Ascending aorta (tissue), 2 donors: ENCODE results near the gene FRMD4A. TPM values are rescaled to one million over a fixed set of nuclear protein-coding genes. Genes with fewer than 3 reads are reported as not detected.

Experiments used
- DNase-seq, 2 donors: peaks; one replicate each; pipeline ENCODE4 v3.0.0-alpha.2; 2019; ENCODE audit warnings: low spot score in 2 of 2
- H3K27ac ChIP-seq, 2 donors: fragments of 200-600 bp; sonication (generic); one replicate each; pipeline ENCODE4 v1.5.1; 2016 to 2017; ENCODE audit warnings: mild to moderate bottlenecking in 1 of 2
- H3K27me3 ChIP-seq: fragments of 200-600 bp; sonication (generic); one replicate; pipeline ENCODE4 v1.5.1; 2017
- H3K36me3 ChIP-seq, 2 donors: fragments of 200-600 bp; sonication (generic); one replicate each; pipeline ENCODE4 v1.5.1; 2016
- H3K4me1 ChIP-seq, 2 donors: fragments of 200-600 bp; sonication (generic); one replicate each; pipeline ENCODE4 v1.5.1; 2016 to 2017; ENCODE audit warnings: mild to moderate bottlenecking in 1 of 2
- H3K4me3 ChIP-seq, 2 donors: fragments of 200-600 bp; sonication (generic); one replicate each; pipeline ENCODE4 v1.5.1; 2016 to 2017; ENCODE audit warnings: mild to moderate bottlenecking in 1 of 2
- H3K9me3 ChIP-seq, 2 donors: fragments of 200-600 bp; sonication (generic); one replicate each; pipeline ENCODE4 v1.5.1; 2016
- CTCF ChIP-seq, 3 experiments: fragments of 200-600 bp in 2 of 3; fragments of 450-650 bp in 1 of 3; sonication (generic) in 2 of 3; IDR thresholded peaks; one replicate each; pipeline ENCODE4 v1.5.1; 2016 to 2019; ENCODE audit warnings: antibody characterized with exemption in 3 of 3, mild to moderate bottlenecking in 1 of 3, moderate library complexity in 1 of 3
- intact Hi-C: fragments of 100-400 bp; cut with DNase I; formaldehyde crosslinking; loops from one replicate; pipeline ENCODE4 v1.15.1; 2023
- total RNA-seq: library from RNA; depleted of rRNA; stranded (reverse); fragments of >200 nt; gene quantifications from one replicate; pipeline ENCODE4 v1.1.0, GENCODE V29; 2016

FRMD4A gene
- total RNA-seq, 1 donor from 2014 or later = 108 TPM

GRCh38 chr10:14191871-14192270, 138.9 kb downstream of the FRMD4A start:
- TF ChIP-seq CTCF (IDR thresholded peaks at IDR 0.05) = no peak
- intact Hi-C loops = no loop called here
- no peaks in the 10 kb centered on the region for H3K27me3 ChIP-seq
- no peaks in the 10 kb centered on the region for H3K4me1 ChIP-seq
- H3K9me3 ChIP-seq = no peaks in the 10 kb centered on the region
- no peak for DNase-seq
- H3K36me3 ChIP-seq = no peaks in the 10 kb centered on the region
- no peak overlapping the region for H3K27ac ChIP-seq
- H3K4me3 ChIP-seq = no peak overlapping the region

- DNase-seq = no peak
- no peak for TF ChIP-seq CTCF (IDR thresholded peaks at IDR 0.05)
- no peaks in the 10 kb centered on the region for H3K36me3 ChIP-seq
- no peak overlapping the region for H3K27ac ChIP-seq
- intact Hi-C loops = no loop called here
- no peaks in the 10 kb centered on the region for H3K4me1 ChIP-seq
- H3K27me3 ChIP-seq = no peaks in the 10 kb centered on the region
- no peaks in the 10 kb centered on the region for H3K9me3 ChIP-seq
- H3K4me3 ChIP-seq = no peak overlapping the region
These were observed 139.3 kb downstream of the FRMD4A start for GRCh38 chr10:14191407-14191806.

- intact Hi-C loops = no loop called here
- no peaks in the 10 kb centered on the region for H3K27me3 ChIP-seq
- H3K36me3 ChIP-seq = no peaks in the 10 kb centered on the region
- no peak overlapping the region for H3K27ac ChIP-seq
- H3K4me3 ChIP-seq = no peak overlapping the region
- DNase-seq = no peak
- no peak for TF ChIP-seq CTCF (IDR thresholded peaks at IDR 0.05)
- H3K4me1 ChIP-seq = no peaks in the 10 kb centered on the region
- H3K9me3 ChIP-seq = no peaks in the 10 kb centered on the region
These were observed 140.0 kb downstream of the FRMD4A start for GRCh38 chr10:14190702-14191101.

GRCh38 chr10:14186245-14186644, 144.5 kb downstream of the FRMD4A start:
- Histone ChIP-seq H3K4me1 (no peaks in the 10 kb centered on the region), H3K27ac (no peak overlapping the region), H3K4me3 (no peak overlapping the region), H3K27me3 (no peaks in the 10 kb centered on the region), H3K36me3 (no peaks in the 10 kb centered on the region), H3K9me3 (no peaks in the 10 kb centered on the region)
- no peak for TF ChIP-seq CTCF (IDR thresholded peaks at IDR 0.05)
- DNase-seq = no peak
- intact Hi-C loops = no loop called here

- no peaks in the 10 kb centered on the region for H3K4me1 ChIP-seq
- intact Hi-C loops = no loop called here
- no peaks in the 10 kb centered on the region for H3K27me3 ChIP-seq
- no peak overlapping the region for H3K27ac ChIP-seq
- H3K36me3 ChIP-seq = no peaks in the 10 kb centered on the region
- no peaks in the 10 kb centered on the region for H3K9me3 ChIP-seq
- no peak overlapping the region for H3K4me3 ChIP-seq
- no peak for DNase-seq
- no peak for TF ChIP-seq CTCF (IDR thresholded peaks at IDR 0.05)
These were observed 145.2 kb downstream of the FRMD4A start for GRCh38 chr10:14185316-14186045.
